HG03175 (cell line): Measurements from ENCODE around the gene CRNKL1.

Source experiments
- ATAC-seq: cut with Tn5 transposase; IDR thresholded peaks from one replicate; pipeline ENCODE4 v1.9.1; 2021; ENCODE audit warnings: mild to moderate bottlenecking, moderate library complexity; ENCODE audit not compliant: unreplicated experiment

CRNKL1 gene

GRCh38 chr20:19986419-19986818 lies 65.8 kb downstream of the CRNKL1 start:
- no peak for ATAC-seq
